ENCODE results near the gene GCSAM.

GCSAM gene

DNA sequence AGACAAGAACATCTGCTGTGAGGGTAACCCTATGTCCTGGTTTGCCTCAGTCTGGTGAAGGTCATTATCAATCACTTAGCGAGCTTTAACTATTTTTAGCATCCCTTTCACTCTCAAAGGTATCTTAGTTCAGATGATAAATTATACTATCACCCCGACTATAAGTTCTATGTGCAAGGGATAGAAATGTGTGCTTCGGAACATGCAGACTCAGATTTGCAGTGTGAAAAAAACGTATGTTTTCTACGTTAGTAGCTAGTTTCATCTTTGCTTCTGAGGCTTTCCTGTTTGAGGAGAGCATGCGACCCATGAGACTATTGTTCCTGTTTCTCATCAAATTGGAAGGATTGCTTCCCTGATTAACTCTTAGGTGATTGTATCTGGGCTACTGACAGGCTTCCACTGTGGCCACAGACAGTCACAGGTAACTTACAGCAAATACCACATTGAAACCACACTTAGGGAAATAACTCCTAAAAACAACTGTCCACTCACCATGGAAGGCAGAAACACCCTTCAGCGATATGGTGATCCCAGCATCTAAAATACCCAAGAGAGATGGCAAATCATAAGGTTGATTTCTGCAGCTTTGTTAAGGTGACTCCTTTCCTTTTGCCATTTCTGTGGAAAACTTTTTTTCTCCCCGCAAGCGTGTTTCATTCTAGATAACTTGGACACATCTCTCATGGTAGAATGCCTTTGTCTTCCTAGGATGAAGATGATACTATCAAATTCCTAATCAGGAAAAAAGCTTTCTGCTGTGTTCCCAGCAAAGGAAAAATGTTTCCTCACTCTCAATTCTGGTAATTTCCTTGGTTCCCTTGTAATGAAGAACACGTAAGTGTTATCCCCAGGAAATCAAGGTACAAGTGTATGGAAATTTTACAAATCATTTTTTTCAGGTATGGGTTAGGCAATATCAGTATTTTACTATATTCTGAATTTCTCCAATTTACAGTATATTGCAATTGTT lies 5.2 kb downstream of the GCSAM start:
- 94% methylated on average over 8 of the region's 10 CpGs for WGBS
- H2BK120ac ChIP-seq (ENCODE audit: low read depth, low read length): no peak overlapping the region
- no peak overlapping the region for H2BK15ac ChIP-seq (ENCODE audit: low read depth, poor library complexity, severe bottlenecking)
- no peak overlapping the region for H3K23ac ChIP-seq (ENCODE audit: low read length in 2 of 2)
- H3K79me1 ChIP-seq (replicated peaks; ENCODE audit: low read length, poor library complexity, severe bottlenecking): peaks cover 5% of the 10 kb centered on the region
- no peak overlapping the region for H3K18ac ChIP-seq (ENCODE audit: low read depth in 1 of 2, low read length in 2 of 2)
- peak overlapping the region in 1 of 2 experiments; percentile 52 for H3K4me3 ChIP-seq (ENCODE audit: insufficient read depth in 1 of 2, low read depth in 1 of 2, low read length in 2 of 2)
- H3K36me3 ChIP-seq (ENCODE audit: control insufficient read depth in 1 of 2, insufficient read depth in 2 of 2, low read depth in 1 of 2, low read length in 2 of 2): peaks cover 4 to 9% of the 10 kb centered on the region in 2 experiments
- H3K4me1 ChIP-seq (ENCODE audit: control insufficient read depth, insufficient read depth, low read depth, low read length): peaks cover 2% of the 10 kb centered on the region
- H3K9me3 ChIP-seq (ENCODE audit: control insufficient read depth, low read length): no peaks in the 10 kb centered on the region
- H3K4ac ChIP-seq (ENCODE audit: low read depth in 1 of 2, low read length in 2 of 2): no peak overlapping the region
- no peaks in the 10 kb centered on the region for H3K27me3 ChIP-seq (ENCODE audit: control insufficient read depth in 1 of 2, insufficient read depth in 1 of 2, low read length in 2 of 2)
- H3K9ac ChIP-seq (ENCODE audit: low read length): peak overlapping the region; percentile 63
- H2BK12ac ChIP-seq (ENCODE audit: low read length in 2 of 2): no peak overlapping the region
- H2AK5ac ChIP-seq (ENCODE audit: low read length, severe bottlenecking): no peak overlapping the region
- no peak overlapping the region for H2AFZ ChIP-seq (ENCODE audit: low read depth, low read length)
- H3K27ac ChIP-seq (ENCODE audit: low read length, poor library complexity, severe bottlenecking): no peak overlapping the region
- no peak overlapping the region for H4K91ac ChIP-seq (ENCODE audit: low read length)
- DNase-seq: no peak
- H3K4me2 ChIP-seq (ENCODE audit: low read length, poor library complexity, severe bottlenecking): no peak overlapping the region
- no peak overlapping the region for H4K8ac ChIP-seq (ENCODE audit: low read length)
- H3K14ac ChIP-seq (ENCODE audit: low read length in 2 of 2): no peak overlapping the region
- no peak overlapping the region for H2BK5ac ChIP-seq (ENCODE audit: low read depth, low read length, poor library complexity, severe bottlenecking)

DNA sequence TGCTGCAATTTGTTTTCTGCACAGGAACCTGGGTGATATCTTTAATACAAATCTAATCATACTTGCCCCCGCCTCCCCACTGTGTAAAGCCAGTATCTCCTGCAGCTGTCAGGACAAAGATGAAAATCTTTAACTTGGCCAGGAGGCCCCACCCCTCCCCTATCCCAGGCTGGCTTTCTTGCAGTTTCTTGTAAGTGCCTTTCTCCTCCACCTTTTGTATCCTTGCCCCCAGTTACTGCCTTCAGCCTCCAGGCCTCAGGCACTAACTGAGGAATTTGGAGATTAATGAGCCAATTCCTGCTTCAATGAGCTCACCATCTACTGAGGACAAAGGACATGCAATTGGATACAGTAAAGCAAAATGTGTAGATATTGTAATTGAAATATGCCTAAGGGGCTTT lies 6.5 kb downstream of the GCSAM start:
- peak overlapping the region; percentile 63 for H3K9ac ChIP-seq (ENCODE audit: low read length)
- no peak overlapping the region for H3K18ac ChIP-seq (ENCODE audit: low read depth in 1 of 2, low read length in 2 of 2)
- peak overlapping the region in 1 of 2 experiments; percentile 52 for H3K4me3 ChIP-seq (ENCODE audit: insufficient read depth in 1 of 2, low read depth in 1 of 2, low read length in 2 of 2)
- no peak overlapping the region for H2BK5ac ChIP-seq (ENCODE audit: low read depth, low read length, poor library complexity, severe bottlenecking)
- no peak overlapping the region for H3K14ac ChIP-seq (ENCODE audit: low read length in 2 of 2)
- H2BK12ac ChIP-seq (ENCODE audit: low read length in 2 of 2): no peak overlapping the region
- H3K4me2 ChIP-seq (ENCODE audit: low read length, poor library complexity, severe bottlenecking): no peak overlapping the region
- H2BK120ac ChIP-seq (ENCODE audit: low read depth, low read length): no peak overlapping the region
- peaks cover 4 to 9% of the 10 kb centered on the region in 2 experiments for H3K36me3 ChIP-seq (ENCODE audit: control insufficient read depth in 1 of 2, insufficient read depth in 2 of 2, low read depth in 1 of 2, low read length in 2 of 2)
- no peak overlapping the region for H3K23ac ChIP-seq (ENCODE audit: low read length in 2 of 2)
- peak overlapping the region; percentile 77 for H3K27ac ChIP-seq (ENCODE audit: low read length, poor library complexity, severe bottlenecking)
- no peak overlapping the region for H2AK5ac ChIP-seq (ENCODE audit: low read length, severe bottlenecking)
- H3K79me1 ChIP-seq (replicated peaks; ENCODE audit: low read length, poor library complexity, severe bottlenecking): peaks cover 5% of the 10 kb centered on the region
- H4K91ac ChIP-seq (ENCODE audit: low read length): no peak overlapping the region
- peaks cover 2% of the 10 kb centered on the region for H3K4me1 ChIP-seq (ENCODE audit: control insufficient read depth, insufficient read depth, low read depth, low read length)
- no peak overlapping the region for H2BK15ac ChIP-seq (ENCODE audit: low read depth, poor library complexity, severe bottlenecking)
- H3K4ac ChIP-seq (ENCODE audit: low read depth in 1 of 2, low read length in 2 of 2): no peak overlapping the region
- DNase-seq: no peak
- H3K9me3 ChIP-seq (ENCODE audit: control insufficient read depth, low read length): no peaks in the 10 kb centered on the region
- H3K27me3 ChIP-seq (ENCODE audit: control insufficient read depth in 1 of 2, insufficient read depth in 1 of 2, low read length in 2 of 2): no peaks in the 10 kb centered on the region
- H4K8ac ChIP-seq (ENCODE audit: low read length): no peak overlapping the region
- 45% methylated on average over 1 of the region's 1 CpG for WGBS
- H2AFZ ChIP-seq (ENCODE audit: low read depth, low read length): no peak overlapping the region

DNA sequence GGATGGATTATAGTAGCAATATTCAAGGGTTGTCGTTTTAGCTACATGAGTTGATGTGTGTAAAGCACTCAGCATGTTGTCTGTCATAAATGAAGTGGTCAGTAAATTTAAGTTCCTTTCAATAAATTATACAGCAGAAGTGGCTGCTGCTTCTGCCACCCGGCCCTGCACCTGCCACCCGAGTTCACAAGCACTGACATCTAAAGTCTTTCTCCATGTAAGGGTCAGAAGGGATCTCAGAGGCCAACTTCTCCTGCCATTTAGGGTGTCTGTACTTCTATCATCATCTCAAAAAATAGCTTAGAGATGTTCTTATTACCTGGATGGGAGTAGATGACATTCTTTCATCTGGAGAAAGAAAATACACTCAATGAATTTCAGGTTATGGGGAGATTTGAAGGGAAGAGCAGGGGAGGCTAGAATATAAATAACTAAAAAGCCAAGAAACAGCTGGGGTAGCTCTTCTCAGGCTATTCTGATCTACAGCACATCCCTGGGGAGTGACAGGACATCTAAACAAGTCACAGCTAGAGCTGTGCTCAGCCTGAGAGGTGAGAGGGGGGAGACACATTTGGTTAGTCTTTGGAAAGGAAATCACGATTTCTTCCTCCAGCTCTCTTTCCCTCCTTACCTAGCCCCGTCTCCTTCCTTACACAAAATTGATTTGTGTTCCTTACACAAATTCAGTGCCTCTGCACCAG lies 8.0 kb downstream of the GCSAM start:
- Histone ChIP-seq H3K14ac (ENCODE audit: low read length in 2 of 2) (no peak overlapping the region), H2BK5ac (ENCODE audit: low read depth, low read length, poor library complexity, severe bottlenecking) (no peak overlapping the region)

DNA sequence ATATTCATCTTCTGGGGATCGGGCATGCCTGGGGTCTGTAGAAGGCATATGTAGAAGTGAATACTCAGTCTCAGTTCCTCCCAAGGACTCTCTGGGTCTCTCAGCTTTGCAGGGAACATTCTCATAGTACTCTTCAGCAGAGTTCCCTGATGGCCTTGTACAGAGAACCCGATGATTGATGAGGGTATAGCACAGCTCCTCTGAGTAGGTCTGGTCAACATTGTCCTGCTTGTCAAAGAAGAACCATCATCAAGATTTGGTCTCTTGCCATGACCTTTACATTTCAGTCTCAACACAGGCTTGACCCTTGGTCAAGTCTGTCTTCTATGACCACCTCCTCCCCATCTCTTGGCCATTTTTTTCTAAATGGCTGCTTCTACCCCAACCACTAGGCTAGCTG lies 9.5 kb downstream of the GCSAM start:
- Histone ChIP-seq H4K91ac (ENCODE audit: low read length) (no peak overlapping the region), H2AK5ac (ENCODE audit: low read length, severe bottlenecking) (no peak overlapping the region), H3K18ac (ENCODE audit: low read depth in 1 of 2, low read length in 2 of 2) (no peak overlapping the region), H4K8ac (ENCODE audit: low read length) (no peak overlapping the region), H2AFZ (ENCODE audit: low read depth, low read length) (no peak overlapping the region), H3K27me3 (ENCODE audit: control insufficient read depth in 1 of 2, insufficient read depth in 1 of 2, low read length in 2 of 2) (no peaks in the 10 kb centered on the region), H3K27ac (ENCODE audit: low read length, poor library complexity, severe bottlenecking) (no peak overlapping the region), H3K9me3 (ENCODE audit: control insufficient read depth, low read length) (no peaks in the 10 kb centered on the region), H2BK5ac (ENCODE audit: low read depth, low read length, poor library complexity, severe bottlenecking) (no peak overlapping the region), H3K79me1 (replicated peaks; ENCODE audit: low read length, poor library complexity, severe bottlenecking) (peaks cover 12% of the 10 kb centered on the region), H3K9ac (ENCODE audit: low read length) (no peak overlapping the region), H3K14ac (ENCODE audit: low read length in 2 of 2) (no peak overlapping the region), H2BK15ac (ENCODE audit: low read depth, poor library complexity, severe bottlenecking) (no peak overlapping the region), H3K4me1 (ENCODE audit: control insufficient read depth, insufficient read depth, low read depth, low read length) (peaks cover 2% of the 10 kb centered on the region), H3K4ac (ENCODE audit: low read depth in 1 of 2, low read length in 2 of 2) (no peak overlapping the region), H3K36me3 (ENCODE audit: control insufficient read depth in 1 of 2, insufficient read depth in 2 of 2, low read depth in 1 of 2, low read length in 2 of 2) (peaks cover 4 to 11% of the 10 kb centered on the region in 2 experiments), H3K4me3 (ENCODE audit: insufficient read depth in 1 of 2, low read depth in 1 of 2, low read length in 2 of 2) (no peak overlapping the region), H2BK120ac (ENCODE audit: low read depth, low read length) (no peak overlapping the region), H3K23ac (ENCODE audit: low read length in 2 of 2) (no peak overlapping the region), H3K4me2 (ENCODE audit: low read length, poor library complexity, severe bottlenecking) (no peak overlapping the region), H2BK12ac (ENCODE audit: low read length in 2 of 2) (no peak overlapping the region)
- DNase-seq: no peak
- 95% methylated on average over 2 of the region's 2 CpGs for WGBS

More for the DNA sequence above, 8.0 kb downstream of the GCSAM start:
- no peaks in the 10 kb centered on the region for H3K27me3 ChIP-seq (ENCODE audit: control insufficient read depth in 1 of 2, insufficient read depth in 1 of 2, low read length in 2 of 2)
- 58% methylated on average over 5 of the region's 5 CpGs for WGBS
- peaks cover 2% of the 10 kb centered on the region for H3K4me1 ChIP-seq (ENCODE audit: control insufficient read depth, insufficient read depth, low read depth, low read length)
- H2AK5ac ChIP-seq (ENCODE audit: low read length, severe bottlenecking): peak overlapping the region; percentile 61
- no peak overlapping the region for H4K91ac ChIP-seq (ENCODE audit: low read length)
- H3K4ac ChIP-seq (ENCODE audit: low read depth in 1 of 2, low read length in 2 of 2): no peak overlapping the region
- H2BK12ac ChIP-seq (ENCODE audit: low read length in 2 of 2): no peak overlapping the region
- no peak overlapping the region for H3K9ac ChIP-seq (ENCODE audit: low read length)
- no peaks in the 10 kb centered on the region for H3K9me3 ChIP-seq (ENCODE audit: control insufficient read depth, low read length)
- no peak overlapping the region for H2BK120ac ChIP-seq (ENCODE audit: low read depth, low read length)
- H3K36me3 ChIP-seq (ENCODE audit: control insufficient read depth in 1 of 2, insufficient read depth in 2 of 2, low read depth in 1 of 2, low read length in 2 of 2): peaks cover 4 to 7% of the 10 kb centered on the region in 2 experiments
- no peak overlapping the region for H3K23ac ChIP-seq (ENCODE audit: low read length in 2 of 2)
- H3K4me2 ChIP-seq (ENCODE audit: low read length, poor library complexity, severe bottlenecking): no peak overlapping the region
- no peak overlapping the region for H3K27ac ChIP-seq (ENCODE audit: low read length, poor library complexity, severe bottlenecking)
- H4K8ac ChIP-seq (ENCODE audit: low read length): no peak overlapping the region
- H2AFZ ChIP-seq (ENCODE audit: low read depth, low read length): no peak overlapping the region
- H3K4me3 ChIP-seq (ENCODE audit: insufficient read depth in 1 of 2, low read depth in 1 of 2, low read length in 2 of 2): no peak overlapping the region
- H3K79me1 ChIP-seq (replicated peaks; ENCODE audit: low read length, poor library complexity, severe bottlenecking): peaks cover 8% of the 10 kb centered on the region
- DNase-seq: no peak
- H3K18ac ChIP-seq (ENCODE audit: low read depth in 1 of 2, low read length in 2 of 2): peak overlapping the region in 1 of 2 experiments; percentile 38
- H2BK15ac ChIP-seq (ENCODE audit: low read depth, poor library complexity, severe bottlenecking): no peak overlapping the region

All from mesenchymal stem cell (in vitro differentiated cells and primary cell).